ENCODE results near the gene DERL3.

The DERL3 gene

GRCh38 chr22:23801238-23801821 lies 37.5 kb downstream of the DERL3 start:
- no peak for DNase-seq

DNA sequence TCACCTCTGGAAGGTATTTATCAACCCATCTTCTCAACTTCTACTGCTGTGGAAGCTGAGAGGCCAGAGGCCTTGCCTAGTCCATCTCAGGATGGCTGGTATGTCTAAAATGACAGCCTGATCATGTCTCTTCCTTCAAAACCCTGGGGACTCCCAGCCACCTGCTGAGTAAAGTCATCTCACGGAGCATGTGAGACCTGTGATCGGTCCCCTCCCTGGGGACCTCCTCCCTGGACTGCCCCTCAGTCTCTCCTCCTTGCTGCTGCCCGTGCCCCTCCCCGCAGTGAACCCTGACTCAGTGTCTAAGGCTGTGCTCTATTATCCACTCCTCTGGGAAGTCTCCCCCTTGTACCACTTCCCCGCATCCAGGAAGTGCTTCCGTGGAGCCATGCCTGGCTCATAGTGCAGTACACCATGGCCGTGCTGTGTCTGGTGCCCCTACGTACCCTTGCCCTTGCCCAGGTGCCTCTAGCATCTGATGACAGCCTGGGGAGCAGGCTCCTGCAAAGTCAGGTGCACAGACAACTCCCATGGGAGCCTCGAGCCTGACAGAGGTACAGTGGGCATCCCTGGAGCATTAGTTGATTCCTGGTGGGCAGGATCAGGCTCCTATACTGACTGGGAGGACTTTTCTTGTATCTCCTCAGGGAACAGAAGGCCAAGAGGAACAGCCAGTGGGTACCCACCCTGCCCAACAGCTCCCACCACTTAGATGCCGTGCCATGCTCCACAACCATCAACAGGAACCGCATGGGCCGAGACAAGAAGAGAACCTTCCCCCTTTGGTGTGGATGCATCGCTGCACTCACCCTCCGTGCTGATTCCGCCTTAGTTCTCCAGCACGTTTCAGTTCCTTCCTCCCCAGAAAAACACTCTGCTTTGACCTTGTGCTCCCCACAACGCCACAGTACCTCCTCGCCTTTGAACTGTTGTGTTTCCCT lies 38.2 kb downstream of the DERL3 start:
- DNase-seq, result peak; percentile 46

DNA sequence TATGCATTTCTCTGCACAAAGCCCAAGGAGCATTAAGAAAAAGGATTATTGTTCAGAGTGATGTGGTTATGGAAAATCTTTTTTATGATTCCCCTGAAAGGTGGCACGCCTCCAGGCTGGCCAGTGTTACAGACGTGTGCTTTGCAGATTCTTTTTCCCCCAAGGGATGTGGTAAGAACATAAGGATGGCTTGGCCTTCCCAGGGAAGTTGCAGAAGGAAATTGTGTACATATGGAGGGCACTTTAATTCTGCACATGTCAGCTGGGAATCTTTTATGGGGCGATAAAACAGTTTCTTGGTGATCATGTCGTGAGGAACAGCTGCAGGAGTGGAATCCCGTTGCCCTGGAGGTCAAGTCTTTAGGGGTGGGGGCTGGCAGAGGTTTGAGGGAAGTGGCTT lies 42.3 kb downstream of the DERL3 start:
- no peak for DNase-seq

DNA sequence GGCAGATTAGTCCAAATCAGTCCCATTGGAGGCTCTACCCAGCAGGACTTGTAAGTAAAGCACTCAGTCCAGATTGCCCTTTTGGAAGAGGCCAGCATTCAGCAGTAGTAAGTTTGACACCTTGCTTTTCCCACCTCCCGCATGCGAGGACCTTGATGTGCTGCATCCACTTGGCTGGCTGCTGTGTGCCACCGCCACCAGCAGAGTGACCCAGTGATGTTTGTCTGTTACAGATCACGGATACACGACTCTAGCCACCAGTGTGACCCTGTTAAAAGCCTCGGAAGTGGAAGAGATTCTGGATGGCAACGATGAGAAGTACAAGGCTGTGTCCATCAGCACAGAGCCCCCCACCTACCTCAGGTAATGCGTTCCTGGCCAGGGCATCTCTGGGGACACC lies 45.5 kb downstream of the DERL3 start:
- no peak for DNase-seq

- DNase-seq, result no peak
These were observed 46.8 kb downstream of the DERL3 start for GRCh38 chr22:23791738-23792645.

DNA sequence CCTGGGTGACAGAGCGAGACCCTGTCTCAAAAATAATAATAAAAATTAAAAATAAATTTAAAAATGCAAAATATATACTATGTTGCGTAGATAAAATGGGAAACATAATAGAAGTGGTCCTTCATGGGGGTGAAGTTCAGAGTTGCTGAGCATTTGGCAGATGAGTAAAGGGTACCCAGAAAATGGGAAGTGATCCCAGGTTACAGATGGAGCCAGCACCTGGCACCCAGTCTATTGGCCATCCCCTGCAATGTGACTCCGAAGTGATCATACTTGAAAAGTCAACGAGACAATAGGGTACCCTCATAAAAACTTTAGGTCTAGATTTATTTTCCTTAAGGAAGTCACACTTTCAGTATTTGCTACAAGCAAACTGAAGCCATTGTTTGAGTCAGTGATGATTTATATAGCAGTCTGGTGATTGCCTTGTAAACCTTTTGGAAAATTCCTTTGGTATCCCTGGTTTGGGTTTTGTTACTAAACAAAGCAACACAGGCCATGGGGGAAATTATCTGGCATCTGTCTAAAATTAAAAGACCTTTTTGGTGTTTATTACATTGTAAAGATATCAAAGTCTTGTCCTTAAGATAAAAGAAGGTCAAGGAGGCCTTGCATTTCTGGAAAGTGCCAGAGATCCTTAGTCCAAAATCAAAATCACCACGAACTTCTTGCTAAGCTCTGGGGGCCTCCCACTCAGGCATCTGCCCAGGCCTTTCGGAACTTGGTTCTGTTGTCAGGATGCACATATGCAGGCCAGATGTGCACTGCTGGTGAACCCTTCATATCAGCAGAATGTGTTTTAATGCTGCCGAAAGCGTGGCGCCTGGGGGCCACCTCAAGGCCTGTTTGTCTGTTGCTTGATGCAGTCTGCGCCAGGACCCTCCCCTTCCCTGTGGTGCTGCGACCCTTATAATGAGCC lies 47.7 kb downstream of the DERL3 start:
- no peak for DNase-seq

DNA sequence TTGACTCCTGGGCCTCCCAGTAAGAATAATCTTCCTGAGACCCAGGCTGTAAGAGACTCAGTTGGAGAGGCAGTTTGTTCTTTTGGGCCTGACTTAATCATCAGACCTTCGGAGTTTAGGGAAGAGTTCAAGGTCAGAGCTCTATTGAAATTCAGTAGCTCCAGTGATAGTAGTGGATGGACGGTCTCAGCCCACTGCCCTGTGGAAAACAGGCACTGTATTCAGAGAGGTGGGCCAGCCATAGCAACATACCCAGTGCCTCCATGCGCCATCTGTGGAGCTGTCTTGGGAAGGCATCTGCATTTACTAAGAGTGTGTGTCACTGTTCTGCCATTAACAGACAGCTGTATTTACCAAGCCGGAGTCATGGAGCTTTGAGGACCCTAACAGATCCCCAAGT lies 49.2 kb downstream of the DERL3 start:
- no peak for DNase-seq

- DNase-seq, result no peak
These were observed 49.7 kb downstream of the DERL3 start for GRCh38 chr22:23789121-23789520.

DNA sequence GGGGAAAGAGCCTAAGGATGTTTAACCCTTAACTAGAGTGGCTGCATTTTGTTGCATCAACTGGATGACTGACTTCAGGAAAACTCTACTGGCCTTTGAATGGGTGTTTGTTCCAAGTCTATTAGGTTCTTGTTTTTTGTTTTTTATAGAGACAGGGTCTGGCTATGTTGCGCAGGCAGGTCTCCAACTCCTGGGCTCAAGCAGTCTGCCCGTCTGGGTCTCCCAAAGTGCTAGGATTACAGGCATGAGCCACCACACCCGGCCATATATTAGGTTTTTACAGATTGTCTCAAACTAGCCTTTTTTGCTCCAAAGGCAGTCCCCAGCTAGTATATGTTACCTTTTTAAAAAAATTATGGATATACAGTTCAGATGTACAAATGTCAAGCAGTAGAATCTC lies 50.9 kb downstream of the DERL3 start:
- DNase-seq, result no peak

DNA sequence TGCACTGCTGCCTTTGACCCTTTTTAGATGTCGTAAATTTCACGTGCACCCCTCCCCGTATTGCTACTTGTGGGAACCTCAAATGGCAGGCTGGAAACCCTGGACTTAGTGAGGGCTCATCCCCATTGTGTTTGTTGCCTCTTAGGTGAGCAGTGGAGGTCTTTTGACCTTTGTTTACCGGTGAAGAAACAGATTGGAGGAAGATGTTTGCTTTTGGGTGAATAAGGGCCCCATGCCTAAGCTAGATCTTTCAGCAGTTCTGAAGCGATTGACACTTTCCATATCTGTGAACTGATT lies 51.3 kb downstream of the DERL3 start:
- DNase-seq, result no peak

DNA sequence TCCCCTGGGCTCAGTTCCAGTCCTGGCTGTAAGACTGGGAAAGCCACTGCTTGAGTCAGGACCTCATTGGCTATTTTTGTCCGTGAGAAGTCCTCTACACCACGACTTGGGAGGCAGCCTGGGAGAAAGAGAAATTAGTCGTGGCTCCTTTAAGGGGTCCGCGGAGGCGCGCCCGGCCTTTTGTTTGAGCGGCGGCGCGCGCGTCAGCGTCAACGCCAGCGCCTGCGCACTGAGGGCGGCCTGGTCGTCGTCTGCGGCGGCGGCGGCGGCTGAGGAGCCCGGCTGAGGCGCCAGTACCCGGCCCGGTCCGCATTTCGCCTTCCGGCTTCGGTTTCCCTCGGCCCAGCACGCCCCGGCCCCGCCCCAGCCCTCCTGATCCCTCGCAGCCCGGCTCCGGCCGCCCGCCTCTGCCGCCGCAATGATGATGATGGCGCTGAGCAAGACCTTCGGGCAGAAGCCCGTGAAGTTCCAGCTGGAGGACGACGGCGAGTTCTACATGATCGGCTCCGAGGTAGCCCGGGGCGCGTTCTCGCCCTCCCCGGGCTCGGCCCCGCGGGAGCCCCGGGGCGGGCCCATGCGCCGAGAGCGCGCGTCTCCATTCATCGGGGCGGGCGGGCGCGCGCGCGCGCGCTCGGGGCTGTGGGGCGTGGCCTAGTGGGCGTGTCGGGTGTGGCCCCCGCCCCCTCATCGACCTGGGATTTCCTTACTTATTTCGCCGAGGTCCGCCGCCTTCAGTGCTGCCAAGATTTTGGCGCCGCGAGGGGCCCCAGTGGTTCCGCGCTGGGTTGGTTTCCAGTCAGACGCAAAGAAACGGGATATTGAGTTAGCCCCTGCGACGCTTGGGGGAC lies 51.8 kb downstream of the DERL3 start, which contains the start of gene SMARCB1:
TSS of gene SMARCB1 (plus strand) at position 215 of the 848 bp plus-strand sequence. CDS start at position 419, 204 bp downstream.
- DNase-seq, result peak; percentile 88

- DNase-seq, result no peak
These were observed 52.5 kb downstream of the DERL3 start for GRCh38 chr22:23786261-23786710.

Data from CD4-positive, alpha-beta T cell treated with Interleukin-15 for 1 hour (primary cell).